ENCODE results near the gene NAV2.

GRCh38 chr11:19703211-19703610 lies 9.4 kb upstream of the NAV2 start:
- TF ChIP-seq CTCF (IDR thresholded peaks at IDR 0.05 in 2 of 3, conservative IDR thresholded peaks at IDR 0.05 in 1 of 3; ENCODE audit: borderline replicate concordance in 1 of 3, insufficient read depth in 1 of 3, low read depth in 2 of 3, low read length in 2 of 3) (no peak), ATF3 (IDR thresholded peaks at IDR 0.05) (no peak), SIN3A (IDR thresholded peaks at IDR 0.05; ENCODE audit: low read depth) (no peak), TCF7L2 (IDR thresholded peaks at IDR 0.05; ENCODE audit: borderline replicate concordance, extremely low read depth, insufficient read depth, insufficient read length) (no peak), POLR2A (IDR thresholded peaks at IDR 0.05; ENCODE audit: borderline replicate concordance, extremely low read depth, insufficient read depth, insufficient read length) (no peak), MAX (IDR thresholded peaks at IDR 0.05) (no peak), EZH2phosphoT487 (IDR thresholded peaks at IDR 0.05; ENCODE audit: borderline replicate concordance) (no peak), EGR1 (IDR thresholded peaks at IDR 0.05; ENCODE audit: low read depth) (no peak), RAD21 (IDR thresholded peaks at IDR 0.05; ENCODE audit: low read depth) (no peak), SRF (IDR thresholded peaks at IDR 0.05; ENCODE audit: low read depth) (no peak), ELF1 (IDR thresholded peaks at IDR 0.05; ENCODE audit: borderline replicate concordance, low read depth) (no peak), EZH2 (IDR thresholded peaks at IDR 0.05) (no peak), JUND (IDR thresholded peaks at IDR 0.05) (no peak), CEBPB (IDR thresholded peaks at IDR 0.05; ENCODE audit: low read depth) (no peak)

All from HCT116 (cell line).